ENCODE measurements around the gene PPWD1.

Gene PPWD1

DNA sequence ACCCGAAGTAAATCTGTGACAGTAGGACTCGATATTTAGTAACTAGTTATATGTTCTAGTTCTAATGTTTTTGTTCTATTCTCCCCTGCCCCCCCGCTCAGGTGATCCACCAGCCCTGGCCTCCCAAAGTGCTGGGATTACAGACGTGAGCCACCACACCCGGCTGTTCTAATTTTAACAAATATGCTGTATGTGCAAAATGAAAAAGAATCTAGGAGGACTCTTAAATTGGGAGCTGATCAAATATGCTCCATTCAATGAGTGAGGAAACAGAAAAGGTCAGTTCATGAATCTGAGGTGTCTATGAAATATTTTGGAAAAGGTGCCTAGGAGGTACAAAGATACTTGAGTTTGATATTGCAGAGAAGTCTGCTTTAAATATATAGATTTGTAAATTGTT is 17.0 kb upstream of the PPWD1 start:
- DNase-seq (ENCODE audit: low spot score) = no peak
- TF ChIP-seq, protein P1, sequence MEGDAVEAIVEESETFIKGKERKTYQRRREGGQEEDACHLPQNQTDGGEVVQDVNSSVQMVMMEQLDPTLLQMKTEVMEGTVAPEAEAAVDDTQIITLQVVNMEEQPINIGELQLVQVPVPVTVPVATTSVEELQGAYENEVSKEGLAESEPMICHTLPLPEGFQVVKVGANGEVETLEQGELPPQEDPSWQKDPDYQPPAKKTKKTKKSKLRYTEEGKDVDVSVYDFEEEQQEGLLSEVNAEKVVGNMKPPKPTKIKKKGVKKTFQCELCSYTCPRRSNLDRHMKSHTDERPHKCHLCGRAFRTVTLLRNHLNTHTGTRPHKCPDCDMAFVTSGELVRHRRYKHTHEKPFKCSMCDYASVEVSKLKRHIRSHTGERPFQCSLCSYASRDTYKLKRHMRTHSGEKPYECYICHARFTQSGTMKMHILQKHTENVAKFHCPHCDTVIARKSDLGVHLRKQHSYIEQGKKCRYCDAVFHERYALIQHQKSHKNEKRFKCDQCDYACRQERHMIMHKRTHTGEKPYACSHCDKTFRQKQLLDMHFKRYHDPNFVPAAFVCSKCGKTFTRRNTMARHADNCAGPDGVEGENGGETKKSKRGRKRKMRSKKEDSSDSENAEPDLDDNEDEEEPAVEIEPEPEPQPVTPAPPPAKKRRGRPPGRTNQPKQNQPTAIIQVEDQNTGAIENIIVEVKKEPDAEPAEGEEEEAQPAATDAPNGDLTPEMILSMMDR (IDR thresholded peaks at IDR 0.05; ENCODE audit: extremely low read depth, insufficient read depth, missing control alignments) = no peak
- in situ Hi-C loops (cut with MboI; ENCODE audit: low pct_unique_long_range_greater_than_20kb, low sequenced_read_pairs, unreplicated experiment) = no loop called here

DNA sequence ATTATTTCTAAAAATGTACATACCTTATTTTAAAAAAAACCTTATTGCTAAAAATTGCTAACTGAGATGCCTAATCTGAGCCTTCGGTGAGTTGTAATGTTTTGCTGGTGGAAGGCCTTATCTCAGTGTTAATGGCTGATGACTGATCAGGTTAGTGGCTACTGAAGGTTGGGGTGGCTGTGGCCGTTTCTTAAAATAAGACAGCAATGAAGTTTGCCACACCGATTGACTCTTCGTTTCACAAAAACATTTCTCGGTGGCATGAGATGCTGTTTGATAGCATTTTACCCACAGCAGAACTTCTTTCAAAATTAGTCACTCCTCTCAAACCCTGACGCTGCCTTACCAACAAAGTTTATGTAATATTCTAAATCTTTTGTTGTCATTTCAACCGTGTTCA is 14.8 kb upstream of the PPWD1 start:
- DNase-seq (ENCODE audit: low spot score) = no peak
- TF ChIP-seq, protein P1 (IDR thresholded peaks at IDR 0.05; ENCODE audit: extremely low read depth, insufficient read depth, missing control alignments) = no peak
- in situ Hi-C loops (cut with MboI; ENCODE audit: low pct_unique_long_range_greater_than_20kb, low sequenced_read_pairs, unreplicated experiment) = no loop called here

DNA sequence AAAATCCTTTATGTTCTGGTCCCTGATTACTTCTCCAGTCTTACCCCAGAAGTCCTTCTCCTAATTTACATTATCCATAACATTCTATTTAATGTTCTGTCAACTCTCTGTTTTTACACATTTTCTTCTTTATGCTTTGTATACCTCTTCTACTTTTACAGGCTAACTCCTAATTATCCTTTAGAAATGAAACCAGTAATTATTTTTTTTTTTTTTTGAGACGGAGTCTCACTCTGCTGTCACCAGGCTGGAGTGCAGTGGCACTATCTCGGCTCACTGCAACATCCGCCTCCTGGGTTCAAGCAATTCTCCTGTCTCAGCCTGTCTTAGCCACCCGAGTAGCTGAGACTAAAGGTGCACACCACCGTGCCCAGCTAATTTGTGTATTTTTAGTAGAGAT is 9.2 kb upstream of the PPWD1 start:
- no peak for DNase-seq (ENCODE audit: low spot score)
- TF ChIP-seq, protein P1 (IDR thresholded peaks at IDR 0.05; ENCODE audit: extremely low read depth, insufficient read depth, missing control alignments) = no peak
- in situ Hi-C loops (cut with MboI; ENCODE audit: low pct_unique_long_range_greater_than_20kb, low sequenced_read_pairs, unreplicated experiment) = no loop called here

DNA sequence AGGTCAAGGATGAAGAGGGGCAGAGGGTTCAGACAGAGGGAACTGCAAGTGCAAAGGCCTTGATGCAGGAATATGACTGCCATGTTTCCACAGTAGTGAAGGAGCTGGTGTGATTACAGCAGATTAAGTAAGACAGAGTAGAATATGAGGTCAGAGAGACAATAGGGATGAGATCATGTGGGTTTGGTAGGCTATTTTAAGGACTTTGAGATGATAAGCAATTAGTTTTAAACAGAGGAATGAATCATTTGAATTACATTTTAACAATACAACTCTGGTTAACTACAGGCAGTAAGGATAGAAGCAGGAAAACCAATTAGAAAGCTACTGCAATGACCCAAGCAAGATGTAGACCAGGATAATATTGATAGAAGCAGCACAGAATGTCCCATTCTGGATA is 7.8 kb upstream of the PPWD1 start:
- TF ChIP-seq, protein P1 (IDR thresholded peaks at IDR 0.05; ENCODE audit: extremely low read depth, insufficient read depth, missing control alignments) = no peak
- in situ Hi-C loops (cut with MboI; ENCODE audit: low pct_unique_long_range_greater_than_20kb, low sequenced_read_pairs, unreplicated experiment) = no loop called here
- DNase-seq (ENCODE audit: low spot score) = no peak

DNA sequence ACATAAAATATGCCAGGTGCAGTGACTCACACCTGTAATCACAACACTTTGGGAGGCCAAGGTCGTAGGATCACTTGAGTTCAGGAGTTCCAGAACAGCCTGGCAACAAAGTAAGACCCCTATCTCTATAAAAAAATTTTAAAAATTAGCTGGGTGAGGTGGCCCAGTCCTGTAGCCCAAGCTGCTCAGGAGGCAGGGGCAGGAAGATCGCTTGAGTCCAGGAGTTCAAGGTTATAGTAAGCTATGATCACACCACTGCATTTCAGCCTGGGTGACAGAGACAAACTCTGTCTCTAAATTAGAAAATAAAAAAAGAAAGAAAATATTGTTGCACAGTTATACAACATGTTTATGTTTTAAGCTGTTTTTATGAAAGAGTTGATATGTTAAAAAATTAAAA is 6.9 kb upstream of the PPWD1 start:
- in situ Hi-C loops (cut with MboI; ENCODE audit: low pct_unique_long_range_greater_than_20kb, low sequenced_read_pairs, unreplicated experiment) = no loop called here
- DNase-seq (ENCODE audit: low spot score) = no peak
- TF ChIP-seq, protein P1 (IDR thresholded peaks at IDR 0.05; ENCODE audit: extremely low read depth, insufficient read depth, missing control alignments) = no peak

DNA sequence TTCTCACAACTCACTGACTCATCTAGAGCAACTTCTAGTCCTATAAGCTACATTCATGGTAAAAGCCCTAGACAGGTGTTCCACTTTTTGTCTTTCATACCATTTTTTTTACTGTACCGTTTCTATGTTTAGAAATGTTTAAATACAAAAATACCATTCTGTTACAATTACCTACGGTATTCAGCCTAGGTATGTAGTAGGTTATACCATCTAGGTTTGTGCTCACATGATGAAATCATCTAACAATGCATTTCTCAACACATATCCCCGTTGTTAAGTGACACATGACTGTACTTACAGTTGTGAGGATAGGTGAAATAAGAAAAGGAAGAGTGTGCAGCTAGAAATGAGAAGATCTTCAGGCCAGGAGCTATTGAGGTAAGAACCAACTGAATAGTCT is 6.4 kb upstream of the PPWD1 start:
- TF ChIP-seq, protein P1 (IDR thresholded peaks at IDR 0.05; ENCODE audit: extremely low read depth, insufficient read depth, missing control alignments) = no peak
- in situ Hi-C loops (cut with MboI; ENCODE audit: low pct_unique_long_range_greater_than_20kb, low sequenced_read_pairs, unreplicated experiment) = no loop called here
- DNase-seq (ENCODE audit: low spot score) = no peak

DNA sequence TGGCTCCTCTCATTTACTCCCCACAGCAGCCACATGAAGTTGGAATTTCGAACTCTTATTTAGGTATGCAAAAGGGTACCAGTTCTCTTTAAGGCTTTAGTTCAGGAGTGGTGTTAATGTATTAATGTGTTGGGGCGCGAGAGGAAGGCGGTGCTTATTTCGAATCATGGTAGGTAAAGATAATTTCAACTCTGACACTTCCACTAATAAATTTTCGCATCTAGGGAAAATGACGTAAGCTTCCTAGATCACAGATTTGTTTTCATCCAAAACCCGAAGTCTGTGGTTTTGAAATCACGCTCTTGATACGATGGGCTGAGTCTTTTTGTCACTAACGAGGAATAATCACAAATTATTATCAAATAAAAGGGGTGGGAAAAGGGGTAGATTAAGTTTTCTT is 681 bp downstream of the PPWD1 start:
- in situ Hi-C loops (cut with MboI; ENCODE audit: low pct_unique_long_range_greater_than_20kb, low sequenced_read_pairs, unreplicated experiment) = no loop called here

More for the DNA sequence above, 681 bp downstream of the PPWD1 start:
- DNase-seq (ENCODE audit: low spot score) = no peak
- TF ChIP-seq, protein P1 (IDR thresholded peaks at IDR 0.05; ENCODE audit: extremely low read depth, insufficient read depth, missing control alignments) = no peak
